Activated naive CD4-positive, alpha-beta T cell treated with anti-CD3 and anti-CD28 coated beads, Interleukin-2, amount 10 ng/mL, durations not matched to agents 7 days and 5 days (primary cell): ENCODE measurements around the gene PIGB.
"Not testable (repeated sequence)": the region's sequence is repeated elsewhere in the genome, so short reads cannot be mapped to it uniquely, and the experiment has no call there.

ENCODE experiments used
- CTCF ChIA-PET: fragments of 350-600 bp; sonication (Branson Sonifier 250); formaldehyde crosslinking; loops from one replicate; lab custom pipeline; 2021; ENCODE audit warnings: antibody characterized with exemption; lab: Charles Lee
- DNase-seq: peaks from one replicate; pipeline ENCODE4 v3.0.0-alpha.2; 2020
- H3K27ac Mint-ChIP-seq: one replicate; pipeline ENCODE4 v1.8.0; 2021; ENCODE audit warnings: mild to moderate bottlenecking, moderate library complexity, mixed read lengths
- H3K27me3 Mint-ChIP-seq: one replicate; pipeline ENCODE4 v1.8.0; 2021; ENCODE audit warnings: mild to moderate bottlenecking, mixed read lengths
- H3K36me3 Mint-ChIP-seq: one replicate; pipeline ENCODE4 v1.8.0; 2021; ENCODE audit warnings: mixed read lengths
- H3K4me1 Mint-ChIP-seq: one replicate; pipeline ENCODE4 v1.8.0; 2021; ENCODE audit warnings: mixed read lengths
- H3K4me3 Mint-ChIP-seq: one replicate; pipeline ENCODE4 v1.8.0; 2021; ENCODE audit warnings: mild to moderate bottlenecking, moderate library complexity, mixed read lengths
- H3K9me3 Mint-ChIP-seq: one replicate; pipeline ENCODE4 v1.8.0; 2021; ENCODE audit warnings: mixed read lengths

Gene PIGB

DNA sequence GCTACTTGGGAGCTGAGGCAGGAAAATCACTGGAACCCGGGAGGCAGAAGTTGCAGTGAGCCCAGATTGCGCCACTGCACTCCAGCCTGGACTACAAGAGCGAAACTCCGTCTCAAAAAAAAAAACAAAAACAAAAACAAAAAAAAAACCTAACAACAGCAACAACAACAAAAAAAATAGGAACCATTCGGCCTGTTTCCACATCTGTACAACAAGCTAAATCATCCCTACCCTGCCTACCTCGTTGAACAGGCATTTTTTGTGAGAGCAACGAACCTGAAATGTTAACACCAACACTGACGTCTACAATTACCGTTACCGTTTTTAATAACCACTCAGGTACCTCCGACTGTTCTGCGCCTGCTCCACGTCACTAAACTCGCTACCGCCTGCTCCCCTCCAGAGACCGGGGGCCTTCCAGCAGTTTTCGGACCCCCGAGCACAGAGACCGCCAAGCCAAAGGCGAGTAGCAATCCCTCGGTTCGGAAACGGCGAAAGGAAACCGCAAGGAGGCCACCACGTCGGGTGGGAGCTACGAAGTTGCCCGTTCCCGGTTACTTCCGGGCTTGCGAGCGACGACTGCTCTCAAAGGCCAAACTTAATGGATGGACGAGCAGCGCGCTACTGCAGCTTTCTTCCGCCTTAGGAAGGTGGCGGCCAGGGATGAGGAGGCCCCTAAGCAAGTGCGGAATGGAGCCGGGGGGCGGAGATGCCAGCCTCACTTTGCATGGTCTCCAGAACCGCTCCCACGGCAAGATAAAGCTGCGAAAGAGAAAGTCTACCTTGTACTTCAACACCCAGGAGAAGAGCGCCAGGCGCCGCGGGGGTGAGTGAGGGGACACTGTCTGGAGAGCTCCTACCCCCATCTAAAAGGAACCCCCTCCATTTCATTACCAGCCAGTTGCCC, at the start of gene PIGB, which contains the start of gene PIGBOS1:
TSS of gene PIGB (plus strand) at position 635 of the 907 bp plus-strand sequence. CDS start at position 664, 29 bp downstream.
TSS of gene PIGBOS1 (minus strand) at position 536 of the 907 bp plus-strand sequence. CDS start 1,331 bp downstream, outside the sequence.
- Mint-ChIP-seq H3K4me3 (peak within 1 kb of the TSS; percentile 90), H3K27ac (peak within 1 kb of the TSS; percentile 99), H3K9me3 (no peaks in the 10 kb centered on the region), H3K4me1 (peaks cover 61% of the 10 kb centered on the region), H3K36me3 (peaks cover 52% of the 10 kb centered on the region), H3K27me3 (no peaks in the 10 kb centered on the region)
- CTCF ChIA-PET = interaction anchor here (1.0 to 1.3 kb wide), 4 partner anchors 25 to 150 kb away, joined by 3 to 4 read pairs (median 4); partner anchors contain the start of gene CCPG1
- peak; percentile 88 for DNase-seq

DNA sequence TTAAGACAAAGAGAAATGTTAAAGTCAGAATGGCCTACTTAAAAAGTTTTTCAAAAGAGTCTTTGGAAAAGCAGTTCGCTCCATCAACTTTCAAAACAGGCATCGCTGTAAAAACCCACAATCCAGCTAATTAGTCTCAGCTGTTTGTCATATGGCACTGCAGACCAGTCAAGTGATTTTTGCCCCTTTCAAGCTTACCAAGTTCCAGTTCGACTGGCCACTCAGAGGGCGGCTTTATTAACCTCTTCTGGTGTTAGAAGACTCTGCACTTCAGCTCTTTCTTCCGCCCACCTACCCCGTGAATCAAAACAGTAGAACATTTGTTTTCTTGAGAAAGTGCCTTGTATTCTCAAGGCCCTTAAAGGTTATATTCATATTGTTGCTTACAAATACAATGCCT, 48.7 kb upstream of the PIGB start:
- CTCF ChIA-PET = interaction anchor here (0.9 to 1.2 kb wide), 2 partner anchors 13 to 53 kb away, joined by 3 to 6 read pairs; no protein-coding TSS in a partner anchor
- DNase-seq = no peak
- Mint-ChIP-seq H3K27ac (no peak overlapping the region), H3K27me3 (no peaks in the 10 kb centered on the region), H3K9me3 (no peaks in the 10 kb centered on the region), H3K36me3 (peaks cover 48% of the 10 kb centered on the region), H3K4me1 (peaks cover 81% of the 10 kb centered on the region), H3K4me3 (no peak overlapping the region)

DNA sequence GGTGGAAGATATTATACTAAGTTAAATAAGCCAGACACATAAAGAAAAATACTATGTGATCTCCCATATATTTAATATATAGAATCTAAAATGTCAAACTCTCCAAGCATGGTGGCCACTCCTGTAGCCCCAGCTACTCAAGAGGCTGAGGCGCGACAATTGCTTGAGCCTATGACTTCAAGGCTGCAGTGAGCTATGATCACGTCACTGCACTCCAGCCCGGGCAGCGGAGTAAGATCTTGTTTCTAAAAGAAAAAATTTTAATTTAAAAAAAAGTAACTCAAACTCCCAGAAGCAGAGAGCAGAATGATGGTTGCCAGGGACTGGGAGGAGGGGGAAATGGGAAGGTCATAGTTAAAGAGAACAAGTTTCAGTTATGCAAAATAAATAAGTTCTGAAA, 42.7 kb upstream of the PIGB start:
- Mint-ChIP-seq H3K36me3 (peaks cover 38% of the 10 kb centered on the region), H3K4me3 (no peak overlapping the region), H3K27me3 (no peaks in the 10 kb centered on the region), H3K4me1 (peaks cover 82% of the 10 kb centered on the region), H3K9me3 (no peaks in the 10 kb centered on the region), H3K27ac (peak overlapping the region; percentile 94)
- CTCF ChIA-PET = interaction anchor here (1.5 to 3.6 kb wide), 2 partner anchors 8 to 15 kb away, joined by 4 to 23 read pairs; no protein-coding TSS in a partner anchor
- DNase-seq = no peak

DNA sequence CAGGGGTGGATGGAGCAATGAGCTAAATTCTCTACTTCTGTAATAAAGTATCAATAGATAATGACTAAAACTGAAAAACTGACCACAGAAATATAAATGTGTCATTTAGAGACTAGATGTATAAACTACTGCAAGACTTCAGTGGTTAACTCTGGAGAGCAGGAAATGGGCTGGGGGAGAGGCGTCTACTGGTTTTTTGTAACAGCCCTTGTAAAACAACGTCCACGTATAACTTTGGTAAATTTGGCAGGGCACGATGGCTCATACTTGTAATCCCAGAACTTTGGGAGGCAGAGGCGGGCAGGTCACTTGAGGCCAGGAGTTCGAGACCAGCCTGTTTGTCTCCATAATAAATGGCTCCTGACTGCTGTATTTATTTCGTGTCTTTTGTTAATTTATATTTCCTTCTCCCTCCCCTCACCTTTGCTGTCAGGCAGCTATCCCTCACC, 41.9 kb upstream of the PIGB start:
- peak overlapping the region; percentile 64 for H3K4me3 Mint-ChIP-seq
- CTCF ChIA-PET = interaction anchor here (1.5 to 3.6 kb wide), 2 partner anchors 9 to 14 kb away, joined by 4 to 23 read pairs; no protein-coding TSS in a partner anchor
- peak; percentile 69 for DNase-seq

DNA sequence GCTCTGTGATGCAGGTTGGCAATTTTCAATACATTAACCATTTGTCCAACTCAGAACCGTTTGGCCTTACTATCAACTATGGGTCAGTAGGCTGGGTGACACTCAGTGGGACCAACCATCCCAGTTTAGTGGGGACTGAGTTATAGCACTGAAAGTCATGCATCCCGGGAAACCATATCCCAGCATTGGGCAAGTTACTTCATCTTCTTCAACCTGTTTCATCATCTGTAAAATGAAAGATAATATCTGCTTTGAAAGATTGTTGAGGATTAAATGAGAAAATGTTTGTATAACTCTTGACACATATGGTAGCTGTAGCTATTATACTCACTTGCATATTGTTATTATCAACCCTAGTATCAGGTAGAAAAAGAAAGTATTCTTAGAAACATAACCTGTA, 41.3 kb upstream of the PIGB start:
- Mint-ChIP-seq H3K9me3 (no peaks in the 10 kb centered on the region), H3K27me3 (no peaks in the 10 kb centered on the region), H3K27ac (peak overlapping the region; percentile 94), H3K4me1 (peaks cover 87% of the 10 kb centered on the region), H3K36me3 (peaks cover 39% of the 10 kb centered on the region), H3K4me3 (peak overlapping the region; percentile 64)
- CTCF ChIA-PET = interaction anchor here (1.5 to 3.6 kb wide), 2 partner anchors 10 to 13 kb away, joined by 4 to 23 read pairs; no protein-coding TSS in a partner anchor
- no peak for DNase-seq

More for the DNA sequence above, 41.9 kb upstream of the PIGB start:
- Mint-ChIP-seq H3K27ac (peak overlapping the region; percentile 94), H3K27me3 (no peaks in the 10 kb centered on the region), H3K4me1 (peaks cover 85% of the 10 kb centered on the region), H3K9me3 (no peaks in the 10 kb centered on the region), H3K36me3 (peaks cover 41% of the 10 kb centered on the region)

DNA sequence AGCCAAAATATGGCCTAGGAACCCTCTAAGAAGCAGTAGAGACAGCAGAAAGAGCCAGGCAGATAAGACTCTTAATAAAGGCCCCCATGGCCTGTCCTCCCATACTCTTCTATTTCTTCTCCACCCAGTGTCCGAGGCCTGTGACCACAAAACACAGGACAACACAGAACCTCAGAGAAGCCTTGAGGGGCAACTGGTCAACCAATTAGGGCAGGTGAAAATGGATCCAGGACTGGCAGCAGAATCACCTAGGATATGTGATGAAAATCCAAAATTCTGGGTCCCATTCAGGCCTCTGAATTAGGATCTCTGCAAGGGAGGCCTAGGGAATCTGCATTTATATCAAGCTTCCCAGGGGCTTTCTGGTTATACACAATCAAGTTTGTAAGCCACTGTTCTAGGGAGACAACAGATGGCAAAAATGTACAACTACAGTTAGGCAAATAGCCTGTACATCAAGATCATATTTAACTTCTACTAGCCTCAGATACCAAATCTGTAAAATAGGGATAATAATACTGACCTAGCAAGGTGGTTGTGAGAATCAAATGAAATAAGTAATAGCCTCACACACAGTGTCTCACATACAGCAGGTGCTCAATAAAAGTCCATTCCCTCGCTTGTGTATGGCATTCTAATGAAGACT, 39.8 kb upstream of the PIGB start:
- peak overlapping the region; percentile 57 for H3K4me3 Mint-ChIP-seq
- H3K27me3 Mint-ChIP-seq = no peaks in the 10 kb centered on the region
- H3K36me3 Mint-ChIP-seq = peaks cover 37% of the 10 kb centered on the region
- peaks cover 92% of the 10 kb centered on the region for H3K4me1 Mint-ChIP-seq
- H3K27ac Mint-ChIP-seq = peak overlapping the region; percentile 96
- no peaks in the 10 kb centered on the region for H3K9me3 Mint-ChIP-seq
- CTCF ChIA-PET = interaction anchor here (0.9 to 3.6 kb wide), 3 partner anchors 11 to 58 kb away, joined by 3 to 23 read pairs (median 3); no protein-coding TSS in a partner anchor
- no peak for DNase-seq

DNA sequence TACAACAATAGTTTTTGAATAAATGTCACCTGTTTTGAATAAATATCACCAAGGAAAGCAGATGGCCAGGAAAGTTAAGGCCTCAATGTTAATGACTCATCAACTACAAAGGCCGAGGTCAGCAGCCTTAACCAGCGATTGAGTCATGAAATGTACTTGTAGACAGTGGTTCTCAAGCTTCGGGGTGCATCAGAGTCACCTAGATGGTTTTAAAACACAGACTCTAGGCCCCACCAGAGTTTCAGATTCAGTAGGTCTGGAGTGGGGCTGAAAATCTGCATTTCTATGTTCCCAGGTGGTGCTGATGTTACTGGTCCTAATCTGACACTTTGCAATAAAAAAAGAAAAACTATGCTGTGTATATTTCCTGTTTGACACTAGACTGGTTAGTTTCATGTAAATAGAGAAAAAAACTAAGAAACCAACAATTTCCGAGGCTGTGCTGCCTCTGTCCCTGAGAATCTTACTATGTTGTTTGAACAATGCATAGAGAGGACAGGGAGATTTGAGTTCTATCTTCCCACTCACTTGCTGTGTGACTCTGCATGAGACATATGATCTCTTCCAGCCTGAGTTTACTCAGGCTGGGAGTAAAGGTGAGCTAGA, 39.2 kb upstream of the PIGB start:
- no peaks in the 10 kb centered on the region for H3K9me3 Mint-ChIP-seq
- DNase-seq = peak; percentile 58
- H3K36me3 Mint-ChIP-seq = peaks cover 43% of the 10 kb centered on the region
- H3K4me1 Mint-ChIP-seq = peaks cover 98% of the 10 kb centered on the region
- H3K4me3 Mint-ChIP-seq = peak overlapping the region; percentile 57
- CTCF ChIA-PET = interaction anchor here (0.9 to 1.1 kb wide), 2 partner anchors 58 to 59 kb away, joined by 3 read pairs; no protein-coding TSS in a partner anchor
- peak overlapping the region; percentile 96 for H3K27ac Mint-ChIP-seq
- no peaks in the 10 kb centered on the region for H3K27me3 Mint-ChIP-seq

DNA sequence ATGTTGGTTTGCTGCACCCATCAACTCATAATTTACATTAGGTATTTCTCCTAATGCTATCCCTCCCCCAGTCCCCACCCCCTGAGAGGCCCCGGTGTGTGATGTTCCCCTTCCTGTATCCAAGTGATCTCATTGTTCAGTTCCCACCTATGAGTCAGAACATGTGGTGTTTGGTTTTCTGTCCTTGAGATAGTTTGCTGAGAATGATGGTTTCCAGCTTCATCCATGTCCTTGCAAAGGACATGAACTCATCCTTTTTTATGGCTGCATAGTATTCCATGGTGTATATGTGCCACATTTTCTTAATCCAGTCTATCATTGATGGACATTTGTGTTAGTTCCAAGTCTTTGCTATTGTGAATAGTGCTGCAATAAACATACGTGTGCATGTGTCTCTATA, 38.4 kb upstream of the PIGB start:
- Mint-ChIP-seq H3K4me1 (peaks cover 97% of the 10 kb centered on the region), H3K36me3 (peaks cover 43% of the 10 kb centered on the region), H3K27ac (peak overlapping the region; percentile 85)
- peak; percentile 39 for DNase-seq
- H3K9me3 Mint-ChIP-seq, H3K27me3 Mint-ChIP-seq, H3K4me3 Mint-ChIP-seq: not testable (repeated sequence)
- CTCF ChIA-PET = interaction anchor here (0.8 to 1.9 kb wide), 2 partner anchors 59 to 64 kb away, joined by 3 to 7 read pairs; no protein-coding TSS in a partner anchor

DNA sequence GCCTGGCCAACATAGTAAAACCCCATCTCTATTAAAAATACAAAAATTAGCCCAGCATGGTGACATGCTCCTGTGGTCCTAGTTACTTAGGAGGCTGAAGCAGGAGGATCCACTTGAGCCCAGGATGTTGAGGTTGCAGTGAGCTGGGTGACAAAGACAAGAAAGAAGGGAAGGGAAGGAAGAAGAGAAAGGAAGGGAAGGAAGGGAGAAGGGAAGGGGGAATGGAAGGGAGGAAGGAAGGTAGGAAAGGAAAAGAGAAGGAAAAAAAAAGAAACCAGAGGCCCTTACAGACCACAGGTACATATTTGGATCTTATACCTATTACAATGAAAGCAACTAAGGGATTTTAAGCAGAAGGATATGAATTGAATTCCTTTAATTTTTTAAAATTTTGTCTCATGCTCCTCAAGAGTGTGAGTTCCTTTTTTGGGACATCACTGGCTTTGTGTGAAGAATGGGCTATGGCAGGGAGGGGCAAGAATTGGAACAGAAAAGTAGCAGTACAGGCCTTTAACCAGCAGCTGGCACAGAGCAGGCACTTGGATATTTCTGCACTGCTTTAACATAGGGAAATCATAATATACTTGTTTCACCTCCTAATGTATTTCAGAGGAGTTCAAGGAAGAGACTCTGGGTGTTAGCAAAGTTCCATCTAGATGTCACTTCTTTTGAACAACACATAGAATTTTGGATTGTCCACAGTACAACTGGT, 37.3 kb upstream of the PIGB start:
- Mint-ChIP-seq H3K4me1 (peaks cover 97% of the 10 kb centered on the region), H3K4me3 (no peak overlapping the region), H3K36me3 (peaks cover 52% of the 10 kb centered on the region), H3K27me3 (no peaks in the 10 kb centered on the region), H3K27ac (peak overlapping the region; percentile 85), H3K9me3 (no peaks in the 10 kb centered on the region)
- no peak for DNase-seq
- CTCF ChIA-PET = interaction anchor here (1.5 to 1.9 kb wide), 3 partner anchors 14 to 153 kb away, joined by 5 to 7 read pairs (median 6); no protein-coding TSS in a partner anchor

DNA sequence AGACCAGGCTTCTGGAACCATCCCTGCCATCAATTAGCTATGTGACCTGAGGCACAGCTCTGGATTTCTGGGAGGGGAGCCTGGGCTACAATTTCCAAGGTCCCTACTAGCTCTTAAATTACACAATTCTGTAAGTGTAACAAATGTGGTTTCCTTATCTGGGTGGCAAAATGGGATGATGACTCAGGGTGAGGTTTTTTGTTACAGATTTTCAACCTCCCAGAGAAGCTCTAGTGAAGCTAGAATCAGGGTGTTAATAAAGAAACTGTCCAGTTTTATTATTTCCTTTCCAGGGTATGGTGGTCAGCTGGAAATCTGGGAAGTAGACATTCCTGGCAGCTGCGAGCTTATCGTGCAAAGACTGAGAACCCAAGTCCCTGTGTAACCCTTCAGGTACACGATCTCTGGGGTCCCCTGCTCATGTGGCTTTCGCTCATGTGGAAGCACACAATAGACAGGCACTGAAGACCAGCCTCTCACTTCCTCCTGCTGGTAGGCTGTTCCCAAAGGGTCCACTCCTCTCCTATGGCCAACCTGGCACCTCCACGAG, 36.7 kb upstream of the PIGB start:
- Mint-ChIP-seq H3K9me3 (no peaks in the 10 kb centered on the region), H3K4me1 (peaks cover 95% of the 10 kb centered on the region), H3K4me3 (no peak overlapping the region), H3K27ac (peak overlapping the region; percentile 77), H3K27me3 (no peaks in the 10 kb centered on the region), H3K36me3 (peaks cover 51% of the 10 kb centered on the region)
- CTCF ChIA-PET = interaction anchor here (0.6 to 1.9 kb wide), 4 partner anchors 14 to 152 kb away, joined by 3 to 7 read pairs (median 6); no protein-coding TSS in a partner anchor
- no peak for DNase-seq

DNA sequence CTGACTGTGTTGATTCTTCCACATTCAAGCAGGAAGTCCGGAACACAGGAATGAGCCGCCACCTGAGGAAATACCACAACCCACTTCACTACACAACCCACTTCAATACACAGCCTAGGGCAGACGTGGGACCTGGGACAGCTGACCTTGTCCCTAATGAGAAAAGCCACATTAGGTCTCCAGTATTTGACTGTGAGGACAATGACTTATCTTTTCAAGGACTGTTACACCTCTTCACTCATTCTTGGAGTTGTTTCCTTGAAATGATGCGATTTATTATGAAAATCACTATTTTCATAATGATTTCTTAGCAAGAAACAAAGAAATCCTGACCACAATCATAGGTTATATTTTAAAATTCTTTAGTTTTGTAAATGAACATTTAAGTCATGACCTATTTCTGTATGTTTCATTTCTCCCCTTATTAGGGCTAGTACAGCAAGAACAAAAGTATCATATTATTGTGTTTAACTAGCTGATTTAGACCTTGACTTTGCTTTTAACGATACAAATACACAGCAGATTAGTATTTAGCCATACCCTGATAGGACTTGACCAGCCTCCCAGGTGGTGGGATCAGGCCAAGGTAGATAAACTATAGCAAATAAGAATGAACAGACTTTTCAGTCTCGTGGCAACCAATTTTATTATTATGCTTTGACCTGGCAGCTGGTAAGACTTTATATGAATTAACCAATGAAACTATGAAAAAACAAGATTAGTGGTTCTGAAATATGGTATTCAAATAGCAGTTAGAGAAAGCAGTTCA, 35.5 kb upstream of the PIGB start:
- Mint-ChIP-seq H3K36me3 (peaks cover 57% of the 10 kb centered on the region), H3K9me3 (no peaks in the 10 kb centered on the region), H3K4me3 (no peak overlapping the region), H3K4me1 (peaks cover 97% of the 10 kb centered on the region), H3K27ac (peak overlapping the region; percentile 50), H3K27me3 (no peaks in the 10 kb centered on the region)
- DNase-seq = no peak
- CTCF ChIA-PET = no interaction called here

DNA sequence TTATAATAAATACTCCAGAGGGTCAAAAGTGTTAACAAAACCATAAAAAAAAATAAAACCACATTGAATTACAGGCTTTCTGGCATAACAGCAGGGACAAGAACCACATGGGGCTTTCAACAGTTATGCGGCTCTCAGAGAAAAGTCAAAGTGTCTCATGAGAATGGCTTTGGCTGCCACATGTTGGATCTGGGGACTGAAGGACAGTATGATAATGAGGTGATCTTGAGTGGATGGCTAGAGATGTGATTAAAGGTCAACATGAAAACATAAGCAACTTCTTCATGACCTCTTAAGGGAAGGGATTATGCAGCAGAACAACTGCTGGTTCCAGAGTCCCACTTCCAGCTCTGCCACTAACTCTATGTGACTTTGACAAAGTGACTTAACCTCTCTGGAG, 34.6 kb upstream of the PIGB start:
- H3K4me1 Mint-ChIP-seq = peaks cover 92% of the 10 kb centered on the region
- CTCF ChIA-PET = no interaction called here
- H3K4me3 Mint-ChIP-seq = no peak overlapping the region

More for the DNA sequence above, 34.6 kb upstream of the PIGB start:
- Mint-ChIP-seq H3K27me3 (no peaks in the 10 kb centered on the region), H3K27ac (no peak overlapping the region), H3K36me3 (peaks cover 59% of the 10 kb centered on the region), H3K9me3 (no peaks in the 10 kb centered on the region)
- DNase-seq = no peak
